Hematopoietic multipotent progenitor cell (in vitro differentiated cells): Measurements from ENCODE around the gene ACTN4. TPM values are rescaled to one million over a fixed set of nuclear protein-coding genes. Genes with fewer than 3 reads are reported as not detected.

Experiments used
- DNase-seq, 3 donors: peaks; one replicate each; pipeline ENCODE4 v3.0.0-alpha.2; 2011 to 2015; ENCODE audit warnings: low read depth in 2 of 3, low spot score in 2 of 3
- total RNA-seq: library from RNA; depleted of rRNA; stranded (reverse); fragments of >200 nt; gene quantifications from one replicate; pipeline ENCODE4 v1.2.3, GENCODE V29; 2012

Gene ACTN4
- total RNA-seq, 1 donor: 264 TPM

- DNase-seq: no peak
Observed at GRCh38 chr19:38692458-38693379, 45.3 kb downstream of the ACTN4 start.

DNA sequence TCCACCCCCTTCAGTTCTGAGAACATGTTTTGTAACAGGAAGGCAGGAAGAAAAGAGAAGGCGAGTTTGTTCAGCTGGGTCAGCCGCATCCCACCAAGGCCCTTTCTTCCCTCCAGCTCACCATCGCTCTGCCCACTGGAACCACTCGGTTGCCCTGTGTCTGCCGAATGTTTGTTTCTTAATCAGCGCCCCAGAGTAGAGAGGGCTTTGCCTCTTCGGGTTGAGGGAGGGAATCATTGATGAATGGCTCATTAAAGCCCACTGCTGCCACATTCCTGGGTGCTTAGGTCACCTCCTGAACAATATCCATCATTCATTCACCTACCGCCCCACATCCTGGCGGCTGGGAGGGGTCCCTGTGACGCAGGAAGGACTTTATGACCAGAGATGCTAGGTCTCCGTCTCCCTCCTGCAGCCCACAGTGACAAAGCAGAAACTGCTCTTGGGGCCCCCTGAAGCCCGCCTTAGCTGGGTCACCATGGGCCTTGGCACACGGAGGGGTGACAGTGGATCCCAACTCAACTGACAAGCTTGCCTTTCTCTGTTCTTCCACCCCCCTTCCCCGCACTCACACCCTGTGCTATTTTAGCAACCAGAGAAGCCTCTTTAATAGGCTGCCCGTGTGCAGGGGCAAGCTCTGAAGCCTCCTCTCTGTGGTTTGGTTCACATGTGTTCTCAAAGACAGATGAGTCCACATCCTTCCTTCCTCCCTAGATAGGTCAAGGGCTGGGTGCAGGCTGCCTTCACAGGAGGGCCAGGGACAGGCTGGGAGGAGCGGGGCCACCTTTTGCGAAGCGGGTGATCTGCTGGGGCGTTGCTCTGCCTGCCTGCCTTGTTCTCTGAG lies 46.2 kb downstream of the ACTN4 start:
- DNase-seq: peak in 2 of 3 donors; percentile 73 to 84

DNA sequence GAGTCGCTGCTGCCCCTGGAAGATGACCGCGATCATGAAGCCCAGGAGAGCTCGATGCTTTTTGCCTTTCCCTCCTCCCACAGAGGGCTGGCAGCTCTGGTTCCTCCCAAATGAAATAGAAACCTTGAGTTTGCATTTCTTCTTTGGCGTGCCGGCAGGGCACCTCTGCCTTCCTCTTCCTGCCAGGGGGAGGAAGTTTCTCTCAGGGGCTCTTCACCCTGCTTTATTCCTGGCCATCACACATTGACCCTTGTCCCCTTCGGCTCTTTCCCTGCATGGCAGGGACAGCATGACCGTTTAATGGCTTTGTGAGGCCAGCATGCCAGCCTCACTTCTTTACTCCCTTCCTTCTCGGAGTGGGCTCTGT lies 47.9 kb downstream of the ACTN4 start:
- DNase-seq: no peak

- DNase-seq: no peak
Observed at GRCh38 chr19:38695832-38696728, 48.6 kb downstream of the ACTN4 start.

- no peak for DNase-seq
Observed at GRCh38 chr19:38696729-38697055, 49.2 kb downstream of the ACTN4 start.

- DNase-seq: no peak
Observed at GRCh38 chr19:38697197-38697596, 49.7 kb downstream of the ACTN4 start.

DNA sequence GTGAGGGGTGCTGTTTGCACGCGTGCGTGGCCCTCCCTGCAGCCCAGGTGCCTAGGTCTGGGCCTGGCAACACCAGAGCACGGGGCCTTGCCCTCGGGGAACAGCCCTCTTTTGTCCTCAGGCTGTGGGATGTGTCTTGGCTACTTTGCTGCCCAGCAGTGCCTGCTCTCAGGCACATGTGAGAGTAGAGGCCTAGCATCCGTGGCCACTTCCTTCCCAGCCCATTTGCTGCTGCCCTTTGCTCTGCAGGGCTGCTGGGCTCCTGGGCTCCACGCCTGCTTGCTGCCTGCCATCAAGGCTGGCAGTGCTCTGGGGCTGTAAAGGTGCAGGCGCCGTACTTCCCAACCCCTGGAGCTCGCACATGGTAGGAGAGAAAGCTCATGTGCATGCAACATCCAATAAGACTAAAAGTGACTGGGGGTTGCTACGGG lies 50.2 kb downstream of the ACTN4 start:
- no peak for DNase-seq

GRCh38 chr19:38698225-38699026 lies 51.0 kb downstream of the ACTN4 start:
- no peak for DNase-seq

GRCh38 chr19:38699027-38699346 lies 51.5 kb downstream of the ACTN4 start:
- DNase-seq: no peak

DNA sequence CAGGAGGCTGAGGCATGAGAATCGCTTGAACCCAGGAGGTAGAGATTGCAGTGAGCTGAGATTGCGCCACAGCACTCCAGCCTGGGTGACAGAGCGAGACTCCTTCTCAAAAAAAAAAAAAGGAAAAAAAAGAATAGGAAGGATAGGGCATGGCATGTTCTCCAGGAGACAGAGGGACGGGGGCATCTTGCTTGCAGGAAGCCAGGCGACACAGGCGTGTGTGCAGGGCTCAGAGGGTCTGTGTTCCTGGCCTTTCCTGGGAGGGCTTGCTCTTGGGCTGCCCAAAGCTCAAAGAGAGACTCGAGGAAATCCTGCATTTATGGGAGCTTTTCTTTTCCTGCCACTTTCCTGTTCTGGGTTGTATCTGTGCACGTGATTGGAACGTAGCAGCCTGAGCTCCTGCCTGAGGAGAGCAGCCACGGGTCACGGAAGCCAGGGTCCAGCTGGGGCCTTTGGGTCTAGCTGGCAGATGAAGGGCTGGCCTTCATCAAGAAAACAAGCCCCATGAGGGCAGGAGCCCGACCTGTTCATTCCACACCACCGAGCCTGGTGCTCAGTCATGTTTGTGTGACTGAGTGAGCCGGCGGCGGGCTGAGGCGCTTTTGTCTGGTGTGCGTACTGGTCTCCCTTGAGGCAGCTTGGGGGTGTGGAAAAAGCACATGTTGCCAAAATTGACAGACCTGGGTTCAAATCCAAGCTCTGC lies 52.3 kb downstream of the ACTN4 start:
- DNase-seq: no peak

DNA sequence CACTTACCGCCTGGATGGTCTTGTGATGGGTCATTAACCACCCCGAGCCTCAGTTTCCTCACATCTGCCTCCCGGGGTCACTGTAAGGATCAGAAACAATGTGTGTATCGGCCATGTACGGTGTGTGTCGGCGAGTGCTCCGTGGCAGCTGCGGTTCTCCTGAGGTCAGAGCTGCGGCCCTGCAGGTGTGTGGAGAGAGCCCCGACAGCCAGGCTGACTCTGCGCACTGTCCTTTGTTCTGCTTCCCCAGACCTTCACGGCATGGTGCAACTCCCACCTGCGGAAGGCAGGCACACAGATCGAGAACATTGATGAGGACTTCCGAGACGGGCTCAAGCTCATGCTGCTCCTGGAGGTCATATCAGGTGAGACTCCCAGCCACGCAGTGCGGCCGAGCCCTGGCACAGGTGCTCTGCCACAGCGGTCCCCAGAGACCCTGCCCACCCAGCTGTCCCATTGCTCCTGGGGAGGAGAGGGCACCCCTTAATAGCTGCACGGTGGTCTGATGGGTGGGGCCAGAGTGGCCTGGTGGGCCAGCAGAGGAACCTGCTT lies 53.0 kb downstream of the ACTN4 start:
- DNase-seq: no peak

GRCh38 chr19:38700902-38701454 lies 53.5 kb downstream of the ACTN4 start:
- DNase-seq: no peak

DNA sequence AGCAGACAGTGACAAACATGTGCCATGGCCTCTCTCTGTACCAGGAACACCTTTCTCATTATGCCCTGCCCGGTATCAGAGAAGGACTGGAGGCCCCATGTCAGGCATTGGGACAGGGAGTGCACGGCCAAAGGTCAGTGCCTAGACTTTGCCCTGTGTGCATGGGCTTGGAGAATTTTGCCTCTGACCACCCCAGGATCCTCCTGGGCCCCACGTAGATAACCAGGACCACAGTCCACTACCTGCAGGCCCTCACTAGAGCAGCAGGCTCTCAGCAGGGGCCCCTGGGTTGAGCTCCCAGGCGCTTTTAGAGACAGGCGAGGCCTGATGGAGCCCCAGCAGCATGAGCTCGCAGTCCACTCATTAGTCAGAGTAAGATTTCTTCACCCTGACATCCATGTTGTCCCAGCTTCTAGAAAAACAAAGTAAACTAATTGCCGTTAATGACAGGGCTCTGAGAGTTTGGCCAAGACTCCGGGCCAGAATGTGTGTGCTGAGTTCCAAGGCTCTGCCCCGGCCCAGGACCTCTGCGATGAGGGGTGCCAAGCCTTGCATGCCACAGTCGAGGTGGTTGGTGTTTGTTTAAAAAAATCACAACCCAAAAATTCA lies 54.1 kb downstream of the ACTN4 start:
- no peak for DNase-seq

DNA sequence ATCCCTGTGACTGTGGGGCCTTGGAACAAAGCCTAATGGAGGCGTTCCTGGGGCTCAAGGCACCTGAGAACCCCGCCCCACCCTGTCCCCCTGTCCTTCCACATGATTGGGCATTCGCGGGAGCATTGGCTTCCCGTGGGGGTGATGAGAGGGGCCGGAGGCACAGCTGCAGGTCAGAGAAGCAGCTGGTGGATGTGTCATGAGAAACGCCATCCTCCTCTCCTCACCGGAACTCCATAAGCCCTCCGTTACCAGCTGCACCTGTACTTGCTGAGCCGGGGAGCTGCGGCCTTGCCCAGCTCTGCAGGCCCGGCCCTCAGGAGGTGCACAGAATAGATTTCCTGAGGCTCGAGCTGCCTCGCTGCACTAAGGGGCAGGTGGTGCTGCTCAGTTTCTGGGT lies 54.8 kb downstream of the ACTN4 start:
- no peak for DNase-seq

DNA sequence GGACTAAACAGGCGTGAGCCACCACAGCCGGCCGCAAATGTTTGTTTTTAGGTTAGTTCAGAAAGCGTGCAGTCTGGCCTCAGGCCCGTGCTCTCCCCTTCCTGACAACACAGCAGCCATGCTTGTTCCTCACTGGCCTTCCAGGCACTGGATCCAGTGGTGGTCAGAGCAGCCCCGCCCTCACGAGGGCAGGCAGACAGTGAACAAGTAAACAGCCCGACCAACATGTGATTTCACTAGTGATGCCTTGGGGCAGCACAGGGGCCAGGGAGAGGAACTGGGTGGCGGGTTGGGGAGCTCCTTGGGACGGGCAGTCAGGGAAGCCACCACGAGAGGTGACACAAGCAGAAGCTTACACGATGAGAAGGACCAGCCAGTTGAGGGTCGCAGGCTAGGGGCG lies 56.1 kb downstream of the ACTN4 start:
- DNase-seq: no peak

DNA sequence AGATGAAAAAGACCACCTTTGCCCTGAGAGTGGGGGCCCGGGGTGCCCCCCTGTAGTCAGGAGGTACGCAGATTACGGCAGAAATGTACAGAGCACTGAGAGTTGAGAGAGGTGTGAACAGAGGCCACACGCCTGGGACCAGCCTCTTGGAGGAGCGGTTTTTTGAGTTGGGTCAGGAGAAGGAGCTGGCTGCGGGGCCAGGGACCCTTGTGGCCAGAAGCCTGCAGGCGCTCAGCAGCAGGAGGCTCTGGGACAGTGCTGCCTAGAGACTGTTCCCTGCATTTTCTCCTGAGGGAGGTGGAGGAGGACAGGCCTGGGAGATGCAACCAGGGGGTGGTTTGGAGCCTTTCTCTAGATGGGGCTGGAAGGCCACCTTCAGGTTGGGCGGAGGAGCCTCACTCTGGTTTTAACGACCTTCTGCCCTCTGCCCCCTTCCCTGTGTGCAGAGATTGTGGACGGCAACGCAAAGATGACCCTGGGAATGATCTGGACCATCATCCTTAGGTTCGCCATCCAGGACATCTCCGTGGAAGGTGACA lies 57.1 kb downstream of the ACTN4 start:
- no peak for DNase-seq

DNA sequence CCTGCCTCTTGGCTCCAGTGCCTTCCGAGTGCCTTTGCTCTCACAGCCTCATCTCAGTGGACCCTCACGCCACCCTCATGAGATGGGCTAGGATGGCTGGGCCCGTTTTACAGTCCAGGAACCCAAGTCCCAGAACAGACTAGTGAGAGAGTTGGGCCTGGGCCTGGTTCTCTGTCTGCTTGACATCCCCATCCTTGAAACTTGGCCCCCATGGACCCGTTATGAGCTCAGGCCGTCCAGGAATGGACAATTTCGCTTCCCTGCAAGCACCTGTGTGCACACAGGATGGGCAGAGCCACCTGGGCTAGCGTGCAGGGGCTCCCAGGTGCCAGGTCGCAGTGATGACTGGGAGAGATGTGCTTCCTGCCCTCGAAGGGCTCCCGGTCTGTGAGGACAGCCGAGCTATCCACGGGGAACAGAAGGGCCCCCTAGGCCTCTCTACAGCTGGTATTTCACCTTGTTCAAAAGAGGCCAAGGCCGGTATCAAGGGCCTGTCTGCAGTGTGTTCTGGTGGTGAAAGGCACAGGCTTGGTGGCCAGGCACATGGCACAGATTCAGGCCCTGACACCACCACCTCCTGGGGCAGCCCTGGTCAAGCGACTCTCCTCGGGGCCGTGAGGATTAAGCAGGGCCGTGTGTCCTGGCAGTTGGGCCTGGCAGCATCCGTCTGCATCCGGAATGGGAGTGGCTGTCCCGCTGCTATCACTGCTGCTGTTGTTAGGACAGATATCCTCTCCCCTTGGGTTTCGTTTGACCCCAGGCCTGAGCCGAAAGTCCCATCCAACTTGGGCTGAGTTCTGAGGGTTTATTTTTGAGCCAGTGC lies 58.0 kb downstream of the ACTN4 start:
- no peak for DNase-seq
